HG03439 (cell line): ENCODE data around the gene KCNH8.
"Not testable (repeated sequence)": the region's sequence is repeated elsewhere in the genome, so short reads cannot be mapped to it uniquely, and the experiment has no call there.

Experiments used
- ATAC-seq: cut with Tn5 transposase; IDR thresholded peaks from one replicate; pipeline ENCODE4 v1.9.1; 2021; ENCODE audit warnings: mild to moderate bottlenecking, moderate library complexity; ENCODE audit not compliant: unreplicated experiment

KCNH8 gene

GRCh38 chr3:19171794-19172193 is 23.5 kb downstream of the KCNH8 start:
- ATAC-seq, result no peak

- no peak for ATAC-seq
Measured at GRCh38 chr3:19173945-19174344, 25.6 kb downstream of the KCNH8 start.

- ATAC-seq, result no peak
Measured at GRCh38 chr3:19183584-19183983, 35.3 kb downstream of the KCNH8 start.

GRCh38 chr3:19190126-19190525 is 41.8 kb downstream of the KCNH8 start:
- ATAC-seq, result no peak

- ATAC-seq, result peak; percentile 89
Measured at GRCh38 chr3:19190602-19191001, 42.3 kb downstream of the KCNH8 start.

GRCh38 chr3:19199131-19199530 is 50.8 kb downstream of the KCNH8 start:
- no peak for ATAC-seq

- ATAC-seq, result no peak
Measured at GRCh38 chr3:19202303-19202702, 54.0 kb downstream of the KCNH8 start.

- ATAC-seq, result no peak
Measured at GRCh38 chr3:19202754-19203153, 54.4 kb downstream of the KCNH8 start.

GRCh38 chr3:19206540-19206939 is 58.2 kb downstream of the KCNH8 start:
- no peak for ATAC-seq

GRCh38 chr3:19213603-19214220 is 65.4 kb downstream of the KCNH8 start:
- ATAC-seq, result no peak

GRCh38 chr3:19215427-19215826 is 67.1 kb downstream of the KCNH8 start:
- ATAC-seq, result no peak

GRCh38 chr3:19216669-19217337 is 68.5 kb downstream of the KCNH8 start:
- ATAC-seq, result no peak

- no peak for ATAC-seq
Measured at GRCh38 chr3:19220311-19220710, 72.0 kb downstream of the KCNH8 start.

GRCh38 chr3:19221081-19221480 is 72.8 kb downstream of the KCNH8 start:
- no peak for ATAC-seq

- no peak for ATAC-seq
Measured at GRCh38 chr3:19226479-19226878, 78.2 kb downstream of the KCNH8 start.

- no peak for ATAC-seq
Measured at GRCh38 chr3:19228167-19228566, 79.9 kb downstream of the KCNH8 start.

- ATAC-seq, result no peak
Measured at GRCh38 chr3:19229086-19229485, 80.8 kb downstream of the KCNH8 start.

- not testable (repeated sequence) for ATAC-seq
Measured at GRCh38 chr3:19229881-19230280, 81.6 kb downstream of the KCNH8 start.

- no peak for ATAC-seq
Measured at GRCh38 chr3:19231792-19232461, 83.6 kb downstream of the KCNH8 start.

- ATAC-seq, result no peak
Measured at GRCh38 chr3:19232566-19232965, 84.3 kb downstream of the KCNH8 start.

GRCh38 chr3:19233882-19234784 is 85.8 kb downstream of the KCNH8 start:
- not testable (repeated sequence) for ATAC-seq
